GM21447 (cell line): ENCODE data around the gene TMEM60.
"Not testable (repeated sequence)": the region's sequence is repeated elsewhere in the genome, so short reads cannot be mapped to it uniquely, and the experiment has no call there.

ENCODE experiments used
- ATAC-seq: cut with Tn5 transposase; IDR thresholded peaks from one replicate; pipeline ENCODE4 v1.9.1; 2021; ENCODE audit not compliant: unreplicated experiment

Gene TMEM60

GRCh38 chr7:77812290-77812685, 14.1 kb upstream of the TMEM60 start:
- no peak for ATAC-seq

DNA sequence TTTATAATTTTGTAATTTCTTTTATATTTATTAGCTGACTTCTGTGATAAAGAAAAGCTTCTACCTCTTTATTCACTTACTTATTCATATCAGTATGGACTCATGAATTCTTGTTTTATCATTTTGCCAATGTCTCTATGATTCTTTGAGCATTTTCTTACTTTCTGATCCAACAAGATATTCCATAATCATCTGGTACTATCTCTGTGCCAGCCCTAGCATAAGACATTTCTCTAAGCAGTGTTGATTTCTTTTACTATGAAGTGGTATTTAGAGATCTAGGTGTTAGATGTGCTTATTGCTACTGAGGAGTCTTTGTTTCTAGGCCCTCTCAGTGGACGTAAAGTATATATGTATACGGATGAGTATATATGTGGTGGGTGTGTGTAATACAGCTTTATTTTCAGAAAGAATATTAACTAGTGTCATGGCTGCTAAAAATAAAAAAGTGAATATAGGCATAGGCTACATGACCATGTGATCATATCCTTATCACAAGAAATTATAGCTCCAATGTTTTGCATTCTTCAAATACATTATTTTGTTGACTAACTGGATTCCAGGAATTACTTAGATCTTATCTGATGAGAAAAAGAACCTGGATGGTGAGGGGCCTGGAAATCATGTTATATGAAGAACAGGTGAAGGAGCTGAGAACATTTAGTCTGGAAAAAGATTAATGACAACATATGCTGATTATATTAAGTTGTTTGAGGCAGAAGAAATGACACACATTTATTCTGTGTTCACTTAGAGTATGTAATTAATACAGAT, 13.5 kb upstream of the TMEM60 start:
- ATAC-seq, result no peak

DNA sequence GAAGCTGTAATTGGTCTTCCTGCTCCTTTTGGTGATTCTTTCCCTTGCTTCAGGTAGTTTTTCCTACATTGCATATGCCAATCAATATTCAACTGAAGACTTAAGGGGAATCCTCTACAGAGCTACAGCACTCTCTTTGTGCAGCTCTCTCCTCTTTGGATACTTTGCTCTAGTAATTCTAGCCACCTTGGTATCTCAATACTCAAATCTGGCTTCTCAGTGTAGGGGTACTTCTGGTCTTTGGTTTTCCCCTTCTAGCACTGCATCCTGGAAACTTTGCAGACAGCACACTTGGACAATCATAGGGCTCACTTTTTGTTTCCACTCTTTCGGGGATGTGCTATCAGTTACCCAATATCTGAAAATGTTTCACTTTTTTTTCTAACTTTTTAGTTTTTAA, 10.3 kb upstream of the TMEM60 start:
- no peak for ATAC-seq

GRCh38 chr7:77806425-77806824, 8.2 kb upstream of the TMEM60 start:
- no peak for ATAC-seq

DNA sequence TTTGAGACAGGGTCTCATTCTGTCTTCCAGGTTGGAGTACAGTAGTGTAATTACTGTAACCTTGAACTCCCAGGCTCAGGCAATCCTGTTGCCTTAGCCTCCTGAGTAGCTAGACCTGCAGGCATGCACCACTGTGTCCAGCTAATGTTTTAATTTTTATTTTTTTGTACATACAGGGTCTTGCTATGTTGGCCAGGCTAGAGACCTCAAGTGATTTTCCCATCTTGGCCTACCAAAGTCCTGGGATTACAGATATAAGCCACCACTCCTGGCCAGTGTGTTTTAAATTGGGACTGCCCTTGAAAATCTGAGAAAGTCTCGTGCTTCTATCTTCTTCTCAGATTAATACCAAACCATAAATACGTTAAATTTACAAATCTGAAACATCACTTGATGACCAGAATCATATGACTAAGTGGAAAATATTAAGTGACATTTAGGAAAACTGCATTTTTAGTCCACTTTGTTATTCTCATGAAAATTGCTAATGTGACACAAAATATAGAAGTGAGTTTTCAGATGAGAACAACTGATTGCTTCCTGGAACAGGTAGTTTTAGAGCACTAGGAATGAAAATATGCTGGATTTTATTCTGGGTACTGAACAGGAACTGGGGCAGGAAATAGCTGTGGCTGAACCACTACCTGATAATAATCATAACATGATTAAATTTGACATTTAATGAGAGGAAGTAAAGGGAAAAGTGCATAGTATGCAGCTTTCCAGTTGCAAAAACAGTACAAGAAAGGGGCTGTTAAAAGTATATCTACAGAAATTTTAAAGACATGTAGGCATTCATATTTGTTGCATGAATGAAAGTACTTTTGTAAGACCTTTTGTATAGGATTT, 4.5 kb upstream of the TMEM60 start:
- ATAC-seq, result no peak

DNA sequence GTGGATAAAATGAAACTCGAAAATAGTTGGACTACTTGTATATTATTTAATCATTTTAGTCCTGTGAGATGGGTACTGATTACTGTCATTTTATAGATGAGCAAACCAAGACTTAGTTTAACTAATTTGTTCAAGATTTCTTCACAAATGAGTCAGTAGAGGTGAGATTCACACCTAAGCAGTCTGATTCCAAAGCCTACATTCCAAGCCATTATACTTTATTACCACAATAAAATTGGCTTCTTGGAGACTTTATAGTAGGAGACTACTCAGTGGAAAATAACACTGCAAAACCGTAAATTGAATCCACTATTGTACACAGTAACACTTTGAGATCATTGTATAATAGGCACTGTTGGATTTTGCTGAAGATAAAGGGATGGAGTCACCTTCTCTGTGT, 2.5 kb upstream of the TMEM60 start:
- no peak for ATAC-seq

GRCh38 chr7:77800158-77800557, 1.9 kb upstream of the TMEM60 start:
- ATAC-seq, result peak; percentile 16

DNA sequence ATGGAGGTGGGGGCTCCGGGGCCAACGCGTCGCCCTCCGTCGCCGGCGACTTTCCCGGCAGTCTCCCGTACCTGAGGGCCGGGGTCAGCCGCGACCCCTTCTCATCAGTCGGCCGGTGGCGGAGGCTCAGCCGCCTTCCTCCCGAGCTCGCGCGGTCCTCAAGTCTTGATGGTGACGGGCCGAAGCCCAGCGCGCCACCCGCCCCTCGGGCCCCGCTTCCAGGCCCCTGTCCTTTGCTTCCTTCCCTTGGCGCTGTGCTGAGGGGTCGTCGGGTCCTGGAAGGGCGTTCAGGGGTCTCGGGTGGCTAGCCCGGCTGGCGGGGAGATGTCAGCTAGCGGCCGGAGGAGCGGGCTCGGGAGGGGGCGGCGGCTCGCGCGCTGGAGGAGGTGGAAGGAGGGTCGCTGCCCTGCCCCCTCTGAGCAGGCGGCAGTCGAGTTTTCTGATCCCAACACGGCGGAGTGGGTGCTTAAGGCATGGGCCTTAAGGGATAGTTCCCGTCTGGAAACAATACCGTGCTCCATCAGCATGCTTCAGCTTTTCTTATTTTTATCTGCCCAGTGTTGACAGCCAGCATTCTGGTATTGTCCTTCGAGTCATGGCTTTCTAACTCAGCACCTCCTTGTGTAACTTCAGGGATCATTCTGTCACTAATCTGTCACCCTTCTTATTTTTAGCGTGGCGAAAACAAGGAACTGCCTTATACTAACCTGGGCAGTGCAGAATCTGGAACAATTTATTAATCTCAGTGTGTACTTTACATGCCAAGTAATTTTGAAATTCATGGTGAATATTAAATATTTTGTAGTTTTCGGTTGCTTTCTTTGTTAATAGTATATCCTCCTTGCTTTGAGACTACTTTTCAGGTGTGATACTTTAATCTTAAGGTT, 1.1 kb upstream of the TMEM60 start:
- peak; percentile 1 for ATAC-seq

GRCh38 chr7:77797734-77798393, 370 bp downstream of the TMEM60 start:
- ATAC-seq, result peak; percentile 21

DNA sequence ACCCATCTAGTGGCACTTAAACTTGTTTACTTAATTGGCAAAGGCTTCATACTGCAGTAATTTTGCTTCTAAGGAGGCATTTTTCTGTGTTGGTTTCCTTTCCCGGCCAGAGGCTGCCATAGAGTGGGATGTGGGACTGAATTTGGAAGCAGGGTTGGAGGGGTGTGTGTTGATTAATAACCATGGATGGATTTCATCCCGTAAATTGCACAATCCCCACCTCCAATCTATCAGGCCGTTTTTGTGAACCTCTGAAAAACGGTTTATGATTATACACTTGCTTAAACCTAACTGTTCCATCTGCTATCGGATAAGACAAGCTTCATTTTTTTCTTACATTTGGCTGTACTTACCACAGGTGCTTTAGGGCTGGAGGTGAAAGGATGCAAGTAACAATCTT, 1.3 kb downstream of the TMEM60 start:
- no peak for ATAC-seq

GRCh38 chr7:77796109-77796508, 2.1 kb downstream of the TMEM60 start:
- no peak for ATAC-seq

GRCh38 chr7:77794000-77794399, 4.2 kb downstream of the TMEM60 start:
- no peak for ATAC-seq

DNA sequence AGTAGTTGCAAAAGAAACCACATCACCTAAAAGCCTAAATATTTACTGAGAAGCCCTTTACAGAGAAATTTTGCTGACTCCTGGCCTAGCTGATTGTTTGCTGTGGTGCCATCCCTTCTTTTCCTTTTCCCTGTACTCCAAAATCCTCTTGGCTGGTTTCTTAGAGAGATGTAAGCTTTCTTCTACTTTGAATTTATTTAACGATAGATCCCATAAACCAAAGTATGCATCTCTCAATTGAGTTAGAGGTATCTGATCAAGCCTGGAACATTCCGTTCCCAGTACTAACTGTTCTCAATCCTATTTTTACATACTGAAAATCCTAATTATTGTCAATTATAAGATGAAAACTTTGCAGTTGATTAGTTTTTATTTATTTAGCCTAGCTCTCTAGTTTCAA, 6.3 kb downstream of the TMEM60 start:
- ATAC-seq, result no peak

- ATAC-seq, result no peak
Observed at GRCh38 chr7:77791336-77791735, 6.9 kb downstream of the TMEM60 start.

- ATAC-seq, result no peak
Observed at GRCh38 chr7:77788327-77788902, 9.8 kb downstream of the TMEM60 start.

- no peak for ATAC-seq
Observed at GRCh38 chr7:77786741-77787140, 11.5 kb downstream of the TMEM60 start.

- no peak for ATAC-seq
Observed at GRCh38 chr7:77786018-77786417, 12.2 kb downstream of the TMEM60 start.

DNA sequence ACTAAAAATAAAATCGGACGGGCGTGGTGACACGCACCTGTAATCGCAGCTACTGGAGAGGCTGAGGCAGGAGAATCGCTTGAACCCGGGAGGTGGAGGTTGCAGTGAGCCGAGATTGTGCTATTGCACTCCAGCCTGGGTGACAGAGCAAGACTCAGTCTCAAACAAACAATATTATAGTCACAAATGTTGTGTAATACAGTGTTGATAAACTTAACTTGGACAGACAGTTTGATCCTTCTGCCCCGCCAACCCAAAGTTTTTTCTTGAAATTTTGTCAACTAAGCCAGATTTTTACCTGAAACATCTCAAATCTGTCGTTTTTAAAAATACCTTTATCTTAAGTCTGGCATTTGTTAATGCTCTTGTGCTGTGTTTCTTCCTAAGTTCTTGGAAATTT, 13.8 kb downstream of the TMEM60 start:
- not testable (repeated sequence) for ATAC-seq

- ATAC-seq, result no peak
Observed at GRCh38 chr7:77783545-77783944, 14.7 kb downstream of the TMEM60 start.

GRCh38 chr7:77783111-77783510, 15.1 kb downstream of the TMEM60 start:
- ATAC-seq, result no peak
